Fibroblast of the aortic adventitia (primary cell): Measurements from ENCODE around the gene XPO6. TPM values are rescaled to one million over a fixed set of nuclear protein-coding genes. Genes with fewer than 3 reads are reported as not detected.
"Not testable (repeated sequence)": the region's sequence is repeated elsewhere in the genome, so short reads cannot be mapped to it uniquely, and the experiment has no call there.

ENCODE experiments used
- DNase-seq: peaks from one replicate; pipeline ENCODE4 v3.0.0-alpha.2; 2010; ENCODE audit warnings: low read depth
- H3K4me3 ChIP-seq: 2 replicates; pipeline ENCODE4 v1.5.1; 2011; ENCODE audit warnings: low read depth, mild to moderate bottlenecking, control low read depth, low read length, moderate library complexity
- total RNA-seq: library from RNA; depleted of rRNA; stranded (reverse); fragments of >200 nt; gene quantifications from 2 replicates; pipeline ENCODE4 v1.2.3, GENCODE V29; 2012; ENCODE audit warnings: low replicate concordance
- TF ChIP-seq, protein P1 (sequence below): IDR thresholded peaks from 2 replicates; pipeline ENCODE4 v1.5.1; 2011; ENCODE audit warnings: mild to moderate bottlenecking, low read length, control low read depth, inconsistent platforms; ENCODE audit not compliant: insufficient read depth

The XPO6 gene
- total RNA-seq, 1 donor = 112 TPM

DNA sequence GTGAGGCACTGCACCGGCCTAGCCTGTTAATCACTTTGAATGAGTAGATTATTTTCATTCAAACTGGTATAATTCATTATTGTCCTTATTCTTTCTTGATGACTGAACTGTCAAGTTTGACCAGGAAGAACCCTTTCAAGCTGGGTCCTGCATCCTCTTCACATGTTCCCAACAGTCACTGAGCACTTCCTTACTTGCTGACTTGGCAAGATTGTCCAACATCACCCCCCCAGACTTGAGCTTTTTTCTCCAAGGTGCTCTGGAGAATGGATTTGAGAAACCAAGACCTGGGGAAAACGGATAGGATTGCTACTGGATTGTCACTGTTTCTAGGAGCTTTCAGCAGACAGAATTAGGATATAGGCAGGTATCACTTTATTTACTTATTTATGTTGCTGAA, 93.1 kb downstream of the XPO6 start:
- H3K4me3 ChIP-seq = no peak overlapping the region
- DNase-seq = no peak
- TF ChIP-seq, protein P1, sequence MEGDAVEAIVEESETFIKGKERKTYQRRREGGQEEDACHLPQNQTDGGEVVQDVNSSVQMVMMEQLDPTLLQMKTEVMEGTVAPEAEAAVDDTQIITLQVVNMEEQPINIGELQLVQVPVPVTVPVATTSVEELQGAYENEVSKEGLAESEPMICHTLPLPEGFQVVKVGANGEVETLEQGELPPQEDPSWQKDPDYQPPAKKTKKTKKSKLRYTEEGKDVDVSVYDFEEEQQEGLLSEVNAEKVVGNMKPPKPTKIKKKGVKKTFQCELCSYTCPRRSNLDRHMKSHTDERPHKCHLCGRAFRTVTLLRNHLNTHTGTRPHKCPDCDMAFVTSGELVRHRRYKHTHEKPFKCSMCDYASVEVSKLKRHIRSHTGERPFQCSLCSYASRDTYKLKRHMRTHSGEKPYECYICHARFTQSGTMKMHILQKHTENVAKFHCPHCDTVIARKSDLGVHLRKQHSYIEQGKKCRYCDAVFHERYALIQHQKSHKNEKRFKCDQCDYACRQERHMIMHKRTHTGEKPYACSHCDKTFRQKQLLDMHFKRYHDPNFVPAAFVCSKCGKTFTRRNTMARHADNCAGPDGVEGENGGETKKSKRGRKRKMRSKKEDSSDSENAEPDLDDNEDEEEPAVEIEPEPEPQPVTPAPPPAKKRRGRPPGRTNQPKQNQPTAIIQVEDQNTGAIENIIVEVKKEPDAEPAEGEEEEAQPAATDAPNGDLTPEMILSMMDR = no peak

DNA sequence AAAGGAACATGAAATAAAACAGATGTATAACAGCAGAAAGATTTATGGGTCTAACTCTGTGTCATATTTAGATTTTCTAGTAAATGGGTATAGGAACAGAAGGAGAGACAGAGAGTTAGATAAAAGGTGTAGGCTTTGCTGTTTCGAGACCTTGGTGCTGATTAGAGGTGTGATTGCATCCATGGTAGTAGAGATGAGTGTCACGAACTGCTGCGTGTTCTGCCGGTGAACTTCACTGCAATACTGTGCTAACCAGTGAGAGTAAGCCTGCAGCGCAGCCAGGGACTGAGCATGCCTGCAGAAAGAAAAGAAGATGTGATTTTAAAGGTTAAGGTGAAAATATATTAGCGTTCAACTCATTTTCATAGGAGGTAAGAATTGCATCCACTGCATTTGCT, 94.6 kb downstream of the XPO6 start:
- no peak for DNase-seq
- TF ChIP-seq, protein P1 = no peak

GRCh38 chr16:28115866-28116265, 95.9 kb downstream of the XPO6 start:
- DNase-seq, H3K4me3 ChIP-seq: not testable (repeated sequence)

More for the DNA sequence above, 94.6 kb downstream of the XPO6 start:
- no peak overlapping the region for H3K4me3 ChIP-seq

- TF ChIP-seq, protein P1 = no peak
- DNase-seq = no peak
- H3K4me3 ChIP-seq = no peak overlapping the region
Observed at GRCh38 chr16:28112908-28113307, 98.9 kb downstream of the XPO6 start.

- TF ChIP-seq, protein P1 = no peak
Observed at GRCh38 chr16:28110977-28111376, 100.8 kb downstream of the XPO6 start.

GRCh38 chr16:28110479-28110878, 101.3 kb downstream of the XPO6 start:
- H3K4me3 ChIP-seq = no peak overlapping the region
- DNase-seq = peak; percentile 18
- TF ChIP-seq, protein P1 = no peak

More at GRCh38 chr16:28110977-28111376, 100.8 kb downstream of the XPO6 start:
- DNase-seq = no peak
- no peak overlapping the region for H3K4me3 ChIP-seq

DNA sequence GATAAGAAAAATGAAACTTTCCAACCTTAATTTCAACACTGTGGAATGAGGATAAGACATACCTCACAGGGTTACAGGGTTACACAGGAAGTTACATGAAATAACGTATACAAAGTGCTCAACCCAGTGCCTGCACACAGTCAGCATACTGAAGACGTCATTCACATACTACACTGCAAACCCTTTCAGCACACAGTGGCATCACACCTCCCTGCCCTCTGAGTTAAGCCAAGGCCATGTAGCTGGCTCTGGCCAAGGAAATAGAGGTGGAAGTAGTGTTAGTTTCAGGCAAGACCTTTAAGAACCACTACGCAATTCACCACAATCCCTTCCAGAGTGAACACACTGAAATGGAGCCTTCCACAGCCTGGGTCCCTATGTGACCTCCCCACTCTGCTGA, 101.7 kb downstream of the XPO6 start:
- DNase-seq = peak; percentile 49
- TF ChIP-seq, protein P1 = no peak
- no peak overlapping the region for H3K4me3 ChIP-seq
